Measurements from ENCODE around the gene OR1N1.

Gene OR1N1

GRCh38 chr9:122477346-122477745 is 49.7 kb downstream of the OR1N1 start:
- CTCF ChIA-PET = interaction anchor here (1.2 kb wide), 1 partner anchor 12 kb away, joined by 4 read pairs; no protein-coding TSS in a partner anchor
- no peak for TF ChIP-seq ZNF549 (tag by site-specific recombination; IDR thresholded peaks at IDR 0.05)
- no peaks in the 10 kb centered on the region for H3K36me3 ChIP-seq (ENCODE audit: control insufficient read depth in 2 of 2, insufficient read depth in 1 of 2, low read length in 2 of 2)
- no peak overlapping the region for H3K27ac ChIP-seq (ENCODE audit: extremely low read depth, low read depth, low read length)
- H3K4me3 ChIP-seq (ENCODE audit: low read depth, low read length) = no peak overlapping the region
- H3K4me1 ChIP-seq (ENCODE audit: control insufficient read depth, insufficient read depth, low read length) = no peaks in the 10 kb centered on the region
- POLR2A ChIA-PET = no interaction called here
- no peaks in the 10 kb centered on the region for H3K9me3 ChIP-seq (ENCODE audit: control insufficient read depth, insufficient read depth, low read depth, low read length)

Data from HEK293 (cell line).